Erythroblast (primary cell): ENCODE measurements around the gene STXBP4.

Experiments
- GATA1 ChIP-seq: IDR thresholded peaks from 2 replicates; pipeline ENCODE4 v1.6.1; 2011; ENCODE audit warnings: low read depth, mild to moderate bottlenecking, control low read depth, low read length, moderate library complexity
- POLR2A ChIP-seq: IDR thresholded peaks from 2 replicates; pipeline ENCODE4 v1.6.1; 2011; ENCODE audit warnings: mild to moderate bottlenecking, low read length

DNA sequence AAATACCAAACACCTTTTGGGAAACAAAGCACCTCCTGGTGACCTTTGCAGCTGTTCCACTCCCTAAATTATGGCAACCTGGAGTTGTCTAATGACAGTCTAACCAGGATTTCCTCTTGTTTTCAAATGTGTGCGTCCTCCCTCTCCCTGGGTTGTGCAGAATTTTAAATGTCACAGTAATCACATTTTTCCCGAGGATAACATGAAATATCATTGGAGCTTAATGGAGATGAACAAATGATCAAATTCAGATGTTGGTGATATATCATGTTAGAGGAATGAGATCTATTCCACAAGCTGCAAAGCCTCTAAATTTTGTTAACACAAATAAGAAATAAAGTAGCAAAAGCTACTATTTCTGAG lies 209.3 kb downstream of the STXBP4 start:
- TF ChIP-seq POLR2A (no peak), GATA1 (no peak)
